GM13976 (cell line): Measurements from ENCODE around the gene RNF19B.

Experiments used
- DNase-seq: peaks from one replicate; pipeline ENCODE4 v3.0.0; 2012; ENCODE audit warnings: low spot score
- in situ Hi-C: fragments of 300-500 bp; cut with MboI; formaldehyde crosslinking; loops from one replicate; pipeline ENCODE4 v1.12.0; 2022; ENCODE audit warnings: low sequenced_read_pairs, mixed read lengths, inconsistent platforms; ENCODE audit not compliant: unreplicated experiment
- TF ChIP-seq, protein P1 (sequence below): IDR thresholded peaks from 2 replicates; pipeline ENCODE4 v1.5.1; 2012; ENCODE audit warnings: borderline replicate concordance, mild to moderate bottlenecking; ENCODE audit not compliant: insufficient read depth; ENCODE audit errors: extremely low read depth, missing control alignments, control extremely low read depth

The RNF19B gene

DNA sequence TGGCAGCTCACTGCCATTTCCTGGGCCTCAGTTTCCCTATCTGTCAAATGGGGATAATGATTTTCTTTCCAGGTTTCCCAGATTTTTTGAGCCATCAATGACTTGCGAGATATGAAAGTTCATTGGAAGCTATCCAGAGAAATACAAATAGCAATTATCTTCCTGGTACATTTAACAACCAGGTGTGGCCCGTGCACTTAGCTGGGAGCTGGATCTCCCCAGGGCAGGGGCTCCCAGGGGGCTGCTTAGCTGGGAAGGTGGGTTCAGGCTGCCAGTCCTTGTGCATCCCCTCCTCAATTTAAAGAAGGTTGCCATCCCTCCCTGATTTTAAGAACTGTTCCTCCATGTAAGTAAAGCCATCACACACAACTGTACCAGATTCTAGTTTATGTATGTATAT is 59.8 kb downstream of the RNF19B start:
- TF ChIP-seq, protein P1, sequence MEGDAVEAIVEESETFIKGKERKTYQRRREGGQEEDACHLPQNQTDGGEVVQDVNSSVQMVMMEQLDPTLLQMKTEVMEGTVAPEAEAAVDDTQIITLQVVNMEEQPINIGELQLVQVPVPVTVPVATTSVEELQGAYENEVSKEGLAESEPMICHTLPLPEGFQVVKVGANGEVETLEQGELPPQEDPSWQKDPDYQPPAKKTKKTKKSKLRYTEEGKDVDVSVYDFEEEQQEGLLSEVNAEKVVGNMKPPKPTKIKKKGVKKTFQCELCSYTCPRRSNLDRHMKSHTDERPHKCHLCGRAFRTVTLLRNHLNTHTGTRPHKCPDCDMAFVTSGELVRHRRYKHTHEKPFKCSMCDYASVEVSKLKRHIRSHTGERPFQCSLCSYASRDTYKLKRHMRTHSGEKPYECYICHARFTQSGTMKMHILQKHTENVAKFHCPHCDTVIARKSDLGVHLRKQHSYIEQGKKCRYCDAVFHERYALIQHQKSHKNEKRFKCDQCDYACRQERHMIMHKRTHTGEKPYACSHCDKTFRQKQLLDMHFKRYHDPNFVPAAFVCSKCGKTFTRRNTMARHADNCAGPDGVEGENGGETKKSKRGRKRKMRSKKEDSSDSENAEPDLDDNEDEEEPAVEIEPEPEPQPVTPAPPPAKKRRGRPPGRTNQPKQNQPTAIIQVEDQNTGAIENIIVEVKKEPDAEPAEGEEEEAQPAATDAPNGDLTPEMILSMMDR, result no peak
- DNase-seq, result no peak
- in situ Hi-C loops, result no loop called here

- in situ Hi-C loops, result no loop called here
- no peak for DNase-seq
- TF ChIP-seq, protein P1, result no peak
These were observed 60.4 kb downstream of the RNF19B start for GRCh38 chr1:32903991-32904785.

- TF ChIP-seq, protein P1, result no peak
- DNase-seq, result no peak
- in situ Hi-C loops, result no loop called here
These were observed 62.1 kb downstream of the RNF19B start for GRCh38 chr1:32902535-32902920.

- in situ Hi-C loops, result no loop called here
- DNase-seq, result no peak
- TF ChIP-seq, protein P1, result no peak
These were observed 62.6 kb downstream of the RNF19B start for GRCh38 chr1:32901823-32902534.

- in situ Hi-C loops, result no loop called here
These were observed 63.4 kb downstream of the RNF19B start, which contains the start of gene TMEM54 for GRCh38 chr1:32900956-32901822. TSS of gene TMEM54 (minus strand) at chr1:32901389. CDS start at chr1:32901238, 151 bp downstream.

More at GRCh38 chr1:32900956-32901822, 63.4 kb downstream of the RNF19B start, which contains the start of gene TMEM54:
- DNase-seq, result peak; percentile 78
- TF ChIP-seq, protein P1, result peak; percentile 7
